Astrocyte (in vitro differentiated cells and primary cell): ENCODE measurements around the gene VPS37D. TPM values are rescaled to one million over a fixed set of nuclear protein-coding genes. Genes with fewer than 3 reads are reported as not detected.
A peak's percentile ranks its signal among the peaks of the same experiment; 100 is the strongest.

Source experiments
- DNase-seq: peaks from one replicate; pipeline ENCODE4 v3.0.0-alpha.2; 2010; ENCODE audit warnings: low read depth
- FAIRE-seq: peaks from 2 replicates; lab custom pipeline; 2011; peaks lifted over from hg19 to GRCh38; lab: Jason Lieb, UNC
- H2AFZ ChIP-seq: 2 replicates; pipeline ENCODE4 v1.6.0; 2012; ENCODE audit warnings: low read depth, low read length, inconsistent platforms
- H3K27ac ChIP-seq: 2 replicates; pipeline ENCODE4 v1.5.1; 2011; ENCODE audit warnings: low read depth, low read length, inconsistent platforms
- H3K27me3 ChIP-seq: 2 replicates; pipeline ENCODE4 v1.6.0; 2011; ENCODE audit warnings: low read length, inconsistent platforms; ENCODE audit not compliant: insufficient read depth
- H3K36me3 ChIP-seq: 2 replicates; pipeline ENCODE4 v1.5.1; 2011; ENCODE audit warnings: low read length, inconsistent platforms; ENCODE audit not compliant: insufficient read depth
- H3K4me1 ChIP-seq: 2 replicates; pipeline ENCODE4 v1.5.1; 2011; ENCODE audit warnings: low read length, inconsistent platforms; ENCODE audit not compliant: insufficient read depth
- H3K4me2 ChIP-seq: 2 replicates; pipeline ENCODE4 v1.6.0; 2012; ENCODE audit warnings: low read length, inconsistent platforms
- H3K4me3 ChIP-seq: 2 replicates; pipeline ENCODE4 v1.5.1; 2011; ENCODE audit warnings: low read depth, mild to moderate bottlenecking, low read length, inconsistent platforms; ENCODE audit not compliant: insufficient read depth
- H3K79me2 ChIP-seq: 2 replicates; pipeline ENCODE4 v1.6.0; 2012; ENCODE audit warnings: mild to moderate bottlenecking, low read length, inconsistent platforms; ENCODE audit not compliant: insufficient read depth
- H3K9ac ChIP-seq: 2 replicates; pipeline ENCODE4 v1.6.0; 2012; ENCODE audit warnings: mild to moderate bottlenecking, low read length, inconsistent platforms
- H3K9me3 ChIP-seq: 2 replicates; pipeline ENCODE4 v1.5.1; 2012; ENCODE audit warnings: low read depth, mild to moderate bottlenecking, low read length, inconsistent platforms; ENCODE audit not compliant: insufficient read depth
- H4K20me1 ChIP-seq: 2 replicates; pipeline ENCODE4 v1.6.0; 2012; ENCODE audit warnings: low read length, inconsistent platforms; ENCODE audit not compliant: insufficient read depth
- H3K27ac Mint-ChIP-seq: one replicate; pipeline ENCODE4 v1.8.0; 2021; ENCODE audit warnings: mild to moderate bottlenecking, mixed read lengths; ENCODE audit not compliant: unreplicated experiment
- H3K27me3 Mint-ChIP-seq: one replicate; pipeline ENCODE4 v1.8.0; 2021; ENCODE audit warnings: low read depth, mixed read lengths; ENCODE audit not compliant: unreplicated experiment
- H3K36me3 Mint-ChIP-seq: one replicate; pipeline ENCODE4 v1.8.0; 2021; ENCODE audit warnings: low read depth, mixed read lengths; ENCODE audit not compliant: unreplicated experiment
- H3K4me1 Mint-ChIP-seq: one replicate; pipeline ENCODE4 v1.8.0; 2021; ENCODE audit warnings: low read depth, mixed read lengths; ENCODE audit not compliant: unreplicated experiment
- H3K4me3 Mint-ChIP-seq: one replicate; pipeline ENCODE4 v1.8.0; 2021; ENCODE audit warnings: mild to moderate bottlenecking, moderate library complexity, mixed read lengths; ENCODE audit not compliant: unreplicated experiment
- H3K9me3 Mint-ChIP-seq: one replicate; pipeline ENCODE4 v1.8.0; 2021; ENCODE audit warnings: mild to moderate bottlenecking, mixed read lengths; ENCODE audit not compliant: unreplicated experiment
- CTCF ChIP-seq: IDR thresholded peaks from 2 replicates; pipeline ENCODE4 v1.5.1; 2011; ENCODE audit warnings: low read depth, mild to moderate bottlenecking, inconsistent platforms, low read length, moderate library complexity; ENCODE audit not compliant: insufficient read depth
- EZH2 ChIP-seq: IDR thresholded peaks from 2 replicates; pipeline ENCODE4 v1.6.1; 2012; ENCODE audit warnings: mild to moderate bottlenecking, low read length, inconsistent platforms; ENCODE audit not compliant: insufficient read depth
- total RNA-seq: library from RNA; stranded (reverse); gene quantifications from 2 replicates; pipeline ENCODE4 v1.2.1, GENCODE V29; 2021

VPS37D gene
- total RNA-seq, 1 donor from 2014 or later: 2.9 TPM

- no peaks in the 10 kb centered on the region for H3K9me3 Mint-ChIP-seq
- Histone ChIP-seq H3K36me3 (no peaks in the 10 kb centered on the region), H3K9me3 (no peaks in the 10 kb centered on the region), H3K4me3 (no peak overlapping the region), H3K4me1 (peaks cover 25% of the 10 kb centered on the region), H4K20me1 (peaks cover 52% of the 10 kb centered on the region), H3K27me3 (no peaks in the 10 kb centered on the region), H3K9ac (no peak overlapping the region), H3K79me2 (peaks cover 64% of the 10 kb centered on the region), H2AFZ (no peak overlapping the region), H3K27ac (no peak overlapping the region), H3K4me2 (no peak overlapping the region)
- TF ChIP-seq EZH2: no peak
- TF ChIP-seq CTCF: no peak
- peaks cover 14% of the 10 kb centered on the region for H3K36me3 Mint-ChIP-seq
- no peaks in the 10 kb centered on the region for H3K27me3 Mint-ChIP-seq
- FAIRE-seq (no peak), DNase-seq (no peak)
- H3K4me3 Mint-ChIP-seq: no peak overlapping the region
- no peak overlapping the region for H3K27ac Mint-ChIP-seq
- H3K4me1 Mint-ChIP-seq: peaks cover 18% of the 10 kb centered on the region
Measured at GRCh38 chr7:73679709-73680108, 12.1 kb downstream of the VPS37D start.

GRCh38 chr7:73680501-73680900 is 12.9 kb downstream of the VPS37D start:
- H4K20me1 ChIP-seq: peaks cover 52% of the 10 kb centered on the region
- H3K36me3 Mint-ChIP-seq: peaks cover 14% of the 10 kb centered on the region
- no peak for FAIRE-seq
- no peak overlapping the region for H3K27ac Mint-ChIP-seq
- H3K4me2 ChIP-seq: peak overlapping the region; percentile 97
- no peak overlapping the region for H3K4me3 ChIP-seq
- H3K36me3 ChIP-seq: no peaks in the 10 kb centered on the region
- no peak overlapping the region for H3K9ac ChIP-seq
- H3K27ac ChIP-seq: no peak overlapping the region
- H3K27me3 ChIP-seq: no peaks in the 10 kb centered on the region
- H3K27me3 Mint-ChIP-seq: no peaks in the 10 kb centered on the region
- peak overlapping the region; percentile 57 for H3K4me3 Mint-ChIP-seq
- no peaks in the 10 kb centered on the region for H3K9me3 ChIP-seq
- no peaks in the 10 kb centered on the region for H3K9me3 Mint-ChIP-seq
- no peak for DNase-seq
- H3K79me2 ChIP-seq: peaks cover 72% of the 10 kb centered on the region
- H3K4me1 ChIP-seq: peaks cover 25% of the 10 kb centered on the region
- H2AFZ ChIP-seq: no peak overlapping the region
- peaks cover 18% of the 10 kb centered on the region for H3K4me1 Mint-ChIP-seq
- no peak for TF ChIP-seq CTCF
- TF ChIP-seq EZH2: no peak

- Histone ChIP-seq H3K27ac (no peak overlapping the region), H3K9ac (peak overlapping the region; percentile 95), H2AFZ (no peak overlapping the region), H3K9me3 (no peaks in the 10 kb centered on the region), H3K4me3 (peak overlapping the region; percentile 97), H3K36me3 (no peaks in the 10 kb centered on the region), H4K20me1 (peaks cover 51% of the 10 kb centered on the region), H3K79me2 (peaks cover 75% of the 10 kb centered on the region), H3K27me3 (no peaks in the 10 kb centered on the region), H3K4me1 (peaks cover 25% of the 10 kb centered on the region), H3K4me2 (peak overlapping the region; percentile 97)
- Mint-ChIP-seq H3K27me3 (no peaks in the 10 kb centered on the region), H3K4me1 (peaks cover 18% of the 10 kb centered on the region), H3K36me3 (peaks cover 14% of the 10 kb centered on the region), H3K9me3 (no peaks in the 10 kb centered on the region), H3K4me3 (peak overlapping the region; percentile 98), H3K27ac (peak overlapping the region; percentile 37)
- TF ChIP-seq CTCF: no peak
- DNase-seq: peak; percentile 74
- FAIRE-seq: no peak
Measured at GRCh38 chr7:73681031-73681430, 13.4 kb downstream of the VPS37D start.
